ENCODE data around the gene TCERG1L.
"Not testable (repeated sequence)": the region's sequence is repeated elsewhere in the genome, so short reads cannot be mapped to it uniquely, and the experiment has no call there.

TCERG1L gene

DNA sequence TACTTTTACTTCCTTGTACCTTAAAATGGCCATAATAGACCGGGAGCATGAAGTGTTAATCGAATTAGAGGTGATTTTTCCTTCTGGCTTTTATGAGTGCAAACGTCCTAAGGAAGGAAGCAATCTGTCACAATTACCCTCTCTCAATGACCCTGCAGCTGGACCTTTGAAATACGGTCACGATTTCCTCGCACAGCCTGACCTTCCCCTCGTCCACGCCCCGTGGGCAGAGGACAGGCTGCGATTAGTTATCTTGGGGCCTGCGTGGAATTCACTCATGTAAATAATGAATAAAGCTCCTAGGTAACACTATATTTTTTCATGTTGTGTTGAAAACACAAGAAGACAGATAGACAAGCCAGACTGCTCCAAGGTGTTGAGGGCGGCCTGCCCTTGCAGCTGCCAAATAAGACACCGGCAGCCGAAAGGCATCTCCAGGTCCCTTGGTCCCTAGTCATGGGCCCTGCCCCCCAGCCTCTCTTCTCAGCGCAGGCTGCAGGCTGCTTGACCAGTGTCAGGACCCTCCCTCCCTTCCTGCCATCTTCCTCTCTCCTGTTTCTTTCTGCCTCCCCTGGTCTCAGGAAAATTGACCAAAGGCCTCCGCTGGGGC, 199.9 kb downstream of the TCERG1L start:
- Mint-ChIP-seq H3K4me3 (no peak overlapping the region), H3K36me3 (ENCODE audit: low read depth) (no peaks in the 10 kb centered on the region), H3K27ac (no peak overlapping the region), H3K27me3 (no peaks in the 10 kb centered on the region), H3K4me1 (no peaks in the 10 kb centered on the region), H3K9me3 (peaks cover 5% of the 10 kb centered on the region)
- ATAC-seq (no peak), DNase-seq (no peak)

DNA sequence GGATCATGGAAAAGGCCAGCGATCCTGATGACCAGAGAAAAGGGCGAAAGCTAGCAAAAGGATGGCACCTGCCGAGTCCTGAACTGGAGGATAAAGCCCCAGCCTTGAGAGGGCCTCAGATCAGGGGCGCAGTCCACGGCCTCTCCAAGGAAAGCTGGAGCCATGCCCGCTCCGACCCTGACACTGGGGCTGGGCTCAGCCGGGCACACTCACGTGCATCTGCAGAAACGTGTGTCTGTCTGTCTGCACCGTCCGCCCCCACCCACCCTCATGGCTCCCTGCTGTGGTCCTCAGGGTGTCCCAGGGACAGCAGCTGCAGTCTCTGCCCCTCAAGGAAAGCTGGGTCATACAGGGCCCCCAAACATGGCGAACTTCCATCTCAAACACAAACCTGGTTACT, 200.5 kb downstream of the TCERG1L start:
- ATAC-seq (no peak), DNase-seq (no peak)
- Mint-ChIP-seq H3K27me3 (no peaks in the 10 kb centered on the region), H3K36me3 (ENCODE audit: low read depth) (no peaks in the 10 kb centered on the region), H3K4me1 (no peaks in the 10 kb centered on the region), H3K9me3 (peaks cover 5% of the 10 kb centered on the region), H3K27ac (no peak overlapping the region), H3K4me3 (no peak overlapping the region)

DNA sequence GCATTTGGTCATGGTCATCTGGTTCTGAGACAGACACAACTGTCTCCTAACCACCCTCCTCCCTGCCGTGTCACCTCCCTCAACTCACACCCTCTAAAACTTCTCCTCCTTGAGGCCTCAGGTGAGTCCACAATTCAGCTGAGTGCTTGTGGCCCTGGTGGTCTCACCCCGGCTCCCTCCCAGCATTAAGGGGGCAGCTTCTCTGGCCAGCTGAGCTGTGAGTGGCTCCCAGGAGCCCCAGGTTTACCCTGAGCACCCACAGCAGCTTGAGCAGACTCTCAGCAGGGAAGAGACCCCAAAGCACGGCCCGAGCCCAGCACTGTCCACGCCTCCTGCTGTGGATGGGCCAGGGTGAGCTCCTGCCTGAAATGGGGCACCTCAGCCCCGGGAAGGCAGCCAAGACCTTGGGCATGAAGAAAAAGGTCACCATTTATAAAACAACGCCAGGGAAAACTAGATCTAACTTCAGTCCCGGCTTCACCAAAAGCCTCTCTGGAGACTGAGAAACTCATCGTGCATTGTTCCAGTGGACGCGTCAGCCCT, 201.2 kb downstream of the TCERG1L start:
- DNase-seq (no peak), ATAC-seq (no peak)
- H3K27ac Mint-ChIP-seq, result no peak overlapping the region
- peaks cover 5% of the 10 kb centered on the region for H3K9me3 Mint-ChIP-seq
- H3K27me3 Mint-ChIP-seq, result no peaks in the 10 kb centered on the region
- H3K36me3 Mint-ChIP-seq (ENCODE audit: low read depth), result no peaks in the 10 kb centered on the region
- H3K4me3 Mint-ChIP-seq, result no peak overlapping the region
- H3K4me1 Mint-ChIP-seq, result no peaks in the 10 kb centered on the region

GRCh38 chr10:131109726-131110125, 201.8 kb downstream of the TCERG1L start:
- H3K27me3 Mint-ChIP-seq, result peaks cover 2% of the 10 kb centered on the region
- peaks cover 5% of the 10 kb centered on the region for H3K9me3 Mint-ChIP-seq
- DNase-seq, result no peak
- H3K27ac Mint-ChIP-seq, result no peak overlapping the region
- no peak for ATAC-seq
- H3K4me1 Mint-ChIP-seq, result no peaks in the 10 kb centered on the region
- no peak overlapping the region for H3K4me3 Mint-ChIP-seq
- H3K36me3 Mint-ChIP-seq (ENCODE audit: low read depth), result no peaks in the 10 kb centered on the region

DNA sequence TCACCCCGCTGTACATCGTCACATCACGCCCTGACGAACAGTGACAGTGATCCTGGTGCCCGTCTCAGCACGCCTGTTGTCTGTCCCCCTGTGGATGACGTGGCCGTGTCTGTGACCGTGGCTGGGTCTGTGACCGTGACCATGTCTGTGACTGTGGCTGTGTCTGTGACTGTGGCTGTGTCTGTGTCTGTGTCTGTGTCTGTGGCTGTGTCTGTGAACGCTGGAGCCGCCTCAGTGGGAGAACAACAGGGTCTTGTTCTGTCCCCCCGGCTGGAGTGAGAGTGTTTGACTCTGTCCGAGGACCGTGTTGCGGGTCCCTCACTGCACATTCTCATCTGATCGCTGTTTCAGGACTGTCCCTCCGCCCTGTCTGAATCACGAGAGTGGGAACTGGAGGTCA, 202.2 kb downstream of the TCERG1L start:
- DNase-seq (no peak), ATAC-seq (no peak)
- Mint-ChIP-seq H3K4me1 (no peaks in the 10 kb centered on the region), H3K4me3 (no peak overlapping the region), H3K9me3 (peaks cover 5% of the 10 kb centered on the region), H3K27ac (no peak overlapping the region), H3K36me3 (ENCODE audit: low read depth) (no peaks in the 10 kb centered on the region), H3K27me3 (peaks cover 2% of the 10 kb centered on the region)

DNA sequence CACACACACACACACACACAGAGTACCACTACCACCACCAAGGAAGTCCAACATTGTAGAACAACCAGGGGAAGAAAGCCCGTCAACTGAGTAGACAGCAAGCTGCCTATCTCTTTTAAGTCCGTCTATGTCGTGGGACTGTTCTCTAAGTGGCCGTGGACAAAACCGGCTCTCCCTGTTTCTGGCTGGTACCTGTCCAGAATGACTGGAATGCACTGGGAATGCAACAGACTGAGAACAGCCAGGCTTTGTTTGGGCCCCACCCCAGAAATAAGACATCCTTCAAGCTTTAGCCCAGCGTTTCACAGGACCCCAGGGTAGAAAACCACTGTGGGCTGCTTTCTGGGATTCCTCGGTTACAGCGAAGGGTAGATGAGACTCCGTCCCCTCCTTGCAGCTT, 203.6 kb downstream of the TCERG1L start:
- H3K36me3 Mint-ChIP-seq (ENCODE audit: low read depth), result no peaks in the 10 kb centered on the region
- no peak for DNase-seq
- no peaks in the 10 kb centered on the region for H3K4me1 Mint-ChIP-seq
- peaks cover 2% of the 10 kb centered on the region for H3K27me3 Mint-ChIP-seq
- peaks cover 5% of the 10 kb centered on the region for H3K9me3 Mint-ChIP-seq
- no peak overlapping the region for H3K27ac Mint-ChIP-seq
- no peak overlapping the region for H3K4me3 Mint-ChIP-seq
- ATAC-seq, result no peak

DNA sequence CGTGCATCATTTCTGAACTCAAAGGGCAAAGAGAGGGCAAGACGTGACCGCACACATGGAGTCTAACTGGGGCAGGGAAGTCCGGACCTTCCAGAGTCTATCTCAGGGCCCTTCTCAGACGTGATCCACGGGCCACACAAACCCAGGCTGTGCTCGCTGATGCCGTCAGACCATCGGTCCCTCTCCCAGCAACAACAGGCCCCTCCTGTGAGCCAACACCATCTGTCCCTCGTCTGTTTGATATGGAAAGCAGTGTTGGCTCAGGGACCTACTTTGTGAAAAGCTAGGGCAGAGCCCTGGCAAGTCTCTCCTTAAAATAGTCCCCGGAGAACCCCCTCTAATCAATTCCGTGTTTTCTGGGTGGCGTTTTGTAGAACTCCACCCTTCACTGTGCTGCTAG, 208.8 kb downstream of the TCERG1L start:
- Mint-ChIP-seq H3K9me3 (peaks cover 3% of the 10 kb centered on the region), H3K4me3 (no peak overlapping the region), H3K4me1 (no peaks in the 10 kb centered on the region), H3K27ac (no peak overlapping the region), H3K27me3 (peaks cover 2% of the 10 kb centered on the region), H3K36me3 (ENCODE audit: low read depth) (no peaks in the 10 kb centered on the region)
- DNase-seq (no peak), ATAC-seq (no peak)

- Mint-ChIP-seq H3K9me3 (no peaks in the 10 kb centered on the region), H3K36me3 (ENCODE audit: low read depth) (no peaks in the 10 kb centered on the region), H3K27ac (no peak overlapping the region), H3K27me3 (peaks cover 2% of the 10 kb centered on the region), H3K4me3 (no peak overlapping the region), H3K4me1 (no peaks in the 10 kb centered on the region)
- DNase-seq (no peak), ATAC-seq (no peak)
These were observed 209.4 kb downstream of the TCERG1L start for GRCh38 chr10:131102147-131102546.

- not testable (repeated sequence) for H3K27ac Mint-ChIP-seq; DNase-seq; H3K27me3 Mint-ChIP-seq; H3K4me3 Mint-ChIP-seq; H3K36me3 Mint-ChIP-seq (ENCODE audit: low read depth); H3K9me3 Mint-ChIP-seq; H3K4me1 Mint-ChIP-seq; ATAC-seq
These were observed 210.8 kb downstream of the TCERG1L start for GRCh38 chr10:131100418-131101410.

DNA sequence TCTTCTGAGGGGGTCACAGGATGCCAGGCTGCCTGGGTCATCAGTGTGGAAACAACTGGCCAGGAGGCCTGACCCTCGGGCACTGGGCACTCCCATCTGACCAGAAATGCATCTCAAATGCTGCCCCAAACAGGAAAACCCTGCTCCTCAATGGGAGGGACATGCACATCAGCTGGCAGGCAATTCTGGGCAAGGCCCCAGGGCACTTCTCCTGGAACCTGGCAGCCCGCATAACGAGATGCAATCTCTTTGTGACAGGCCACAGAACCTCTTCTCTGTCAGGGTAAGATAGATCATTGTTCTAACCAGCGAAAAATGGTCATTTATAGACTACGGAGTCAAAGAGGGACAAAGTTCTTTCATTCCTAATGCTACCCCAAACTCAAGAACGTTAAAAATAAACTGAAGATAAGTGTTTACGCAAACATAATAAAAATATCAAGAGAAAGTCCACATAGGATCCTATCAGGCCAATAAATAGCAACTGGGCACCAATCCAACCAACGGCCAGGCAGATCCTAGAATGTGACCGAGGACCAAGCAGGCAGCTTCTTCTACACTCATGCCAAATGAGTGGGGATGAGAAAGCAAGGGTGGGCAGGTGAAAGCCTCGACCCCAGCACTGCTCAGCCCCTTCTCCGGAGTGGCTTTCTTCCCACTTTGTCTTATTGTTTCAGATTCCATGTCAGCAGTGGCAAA, 212.3 kb downstream of the TCERG1L start:
- H3K36me3 Mint-ChIP-seq (ENCODE audit: low read depth), result no peaks in the 10 kb centered on the region
- no peaks in the 10 kb centered on the region for H3K4me1 Mint-ChIP-seq
- no peaks in the 10 kb centered on the region for H3K9me3 Mint-ChIP-seq
- no peaks in the 10 kb centered on the region for H3K27me3 Mint-ChIP-seq
- no peak overlapping the region for H3K27ac Mint-ChIP-seq
- ATAC-seq (no peak), DNase-seq (no peak)
- no peak overlapping the region for H3K4me3 Mint-ChIP-seq

- no peaks in the 10 kb centered on the region for H3K9me3 Mint-ChIP-seq
- no peak overlapping the region for H3K4me3 Mint-ChIP-seq
- H3K27ac Mint-ChIP-seq, result no peak overlapping the region
- no peaks in the 10 kb centered on the region for H3K4me1 Mint-ChIP-seq
- no peaks in the 10 kb centered on the region for H3K36me3 Mint-ChIP-seq (ENCODE audit: low read depth)
- ATAC-seq, result no peak
- no peak for DNase-seq
- no peaks in the 10 kb centered on the region for H3K27me3 Mint-ChIP-seq
These were observed 213.0 kb downstream of the TCERG1L start for GRCh38 chr10:131098416-131098952.

DNA sequence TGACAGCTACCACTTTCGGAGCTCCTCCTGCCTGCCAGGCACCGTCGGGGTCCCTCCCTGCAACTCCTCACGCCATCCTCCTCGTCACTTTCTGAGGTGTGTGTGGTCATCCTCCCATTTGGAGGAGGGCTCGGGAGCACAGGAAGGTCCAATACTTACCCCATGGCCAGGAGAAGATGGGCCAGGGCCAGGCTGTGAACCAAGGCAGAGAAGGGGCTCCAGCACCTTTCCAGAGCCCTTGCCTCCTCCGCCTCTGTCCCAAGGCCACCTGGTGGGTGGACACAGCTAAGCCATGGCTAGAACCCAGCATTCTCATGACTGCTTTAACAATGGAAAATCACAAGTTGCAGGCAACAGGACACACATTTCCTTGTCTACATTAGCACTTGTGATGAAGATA, 215.5 kb downstream of the TCERG1L start:
- no peak for DNase-seq
- H3K9me3 Mint-ChIP-seq, result no peaks in the 10 kb centered on the region
- no peak for ATAC-seq
- H3K36me3 Mint-ChIP-seq (ENCODE audit: low read depth), result no peaks in the 10 kb centered on the region
- H3K27me3 Mint-ChIP-seq, result no peaks in the 10 kb centered on the region
- no peak overlapping the region for H3K4me3 Mint-ChIP-seq
- H3K4me1 Mint-ChIP-seq, result no peaks in the 10 kb centered on the region
- no peak overlapping the region for H3K27ac Mint-ChIP-seq

DNA sequence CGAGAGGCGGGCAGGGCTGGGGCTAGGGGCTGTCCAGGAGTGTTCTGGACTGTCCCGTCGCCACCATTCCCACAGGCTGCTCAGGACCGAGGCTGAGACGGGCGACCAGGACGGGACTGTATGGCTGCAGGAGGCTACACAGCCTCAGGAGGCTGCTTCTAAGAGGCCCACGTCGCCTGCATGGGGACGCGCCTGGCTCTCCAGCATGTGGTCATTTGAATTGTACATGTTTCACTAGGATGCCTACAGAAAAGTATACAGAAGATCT, 216.3 kb downstream of the TCERG1L start:
- Mint-ChIP-seq H3K27ac (no peak overlapping the region), H3K4me1 (no peaks in the 10 kb centered on the region), H3K9me3 (no peaks in the 10 kb centered on the region), H3K36me3 (ENCODE audit: low read depth) (no peaks in the 10 kb centered on the region), H3K27me3 (no peaks in the 10 kb centered on the region), H3K4me3 (no peak overlapping the region)
- no peak for ATAC-seq
- no peak for DNase-seq

GRCh38 chr10:131094527-131095312, 216.8 kb downstream of the TCERG1L start:
- H3K4me1 Mint-ChIP-seq, result no peaks in the 10 kb centered on the region
- H3K9me3 Mint-ChIP-seq, result no peaks in the 10 kb centered on the region
- no peaks in the 10 kb centered on the region for H3K27me3 Mint-ChIP-seq
- no peaks in the 10 kb centered on the region for H3K36me3 Mint-ChIP-seq (ENCODE audit: low read depth)
- DNase-seq (no peak), ATAC-seq (no peak)
- no peak overlapping the region for H3K4me3 Mint-ChIP-seq
- H3K27ac Mint-ChIP-seq, result no peak overlapping the region
